ENCODE measurements around the gene PLCH1. TPM values are rescaled to one million over a fixed set of nuclear protein-coding genes. Genes with fewer than 3 reads are reported as not detected.
"Not testable (repeated sequence)": the region's sequence is repeated elsewhere in the genome, so short reads cannot be mapped to it uniquely, and the experiment has no call there.

The PLCH1 gene
- total and polyA plus RNA-seq, 4 experiments from 2014 or later = 0.02 TPM; not detected in 3

DNA sequence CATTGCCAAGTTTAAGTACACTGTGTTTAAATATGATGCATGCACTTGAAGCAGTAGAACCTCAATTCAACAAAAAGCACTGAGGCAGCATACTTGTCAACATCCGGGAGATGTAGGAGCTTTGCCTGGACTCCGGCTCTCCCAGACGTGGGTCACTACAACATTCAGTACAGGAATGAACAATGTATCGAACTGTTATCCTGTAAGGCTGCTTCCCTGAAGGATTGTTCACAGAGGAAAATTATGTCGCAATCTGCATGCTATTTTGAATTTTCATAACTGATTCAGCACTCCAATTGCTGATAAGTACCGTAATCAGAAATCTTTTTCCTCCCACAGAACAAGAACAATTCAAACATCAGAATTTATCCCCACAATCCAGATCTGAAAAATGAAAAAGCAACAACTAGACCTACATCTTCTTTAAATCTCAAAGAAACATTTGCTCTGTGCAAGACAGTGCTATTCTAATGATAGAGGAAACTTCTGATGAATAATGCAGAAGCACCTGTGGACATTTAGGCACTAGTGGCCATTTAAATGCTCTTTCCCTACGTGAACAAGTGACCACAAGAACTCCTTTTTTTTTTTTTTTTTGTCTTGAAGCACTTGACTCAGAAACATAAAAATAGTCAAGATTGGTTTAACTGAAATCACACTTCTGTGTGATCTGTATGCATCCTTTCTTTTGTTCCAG, 113.4 kb downstream of the PLCH1 start:
- Mint-ChIP-seq H3K36me3 (no peaks in the 10 kb centered on the region), H3K27ac (no peak overlapping the region), H3K4me3 (no peak overlapping the region), H3K9me3 (no peaks in the 10 kb centered on the region), H3K27me3 (peaks cover 3 to 5% of the 10 kb centered on the region in 2 donors), H3K4me1 (no peaks in the 10 kb centered on the region)
- Histone ChIP-seq H3K4me3 (ENCODE audit: low read length in 2 of 2) (no peak overlapping the region), H3K36me3 (ENCODE audit: insufficient read depth, low read length) (no peaks in the 10 kb centered on the region), H3K9me3 (ENCODE audit: control insufficient read depth in 1 of 2, low read length in 2 of 2) (no peaks in the 10 kb centered on the region), H3K27me3 (ENCODE audit: insufficient read depth, low read length) (no peaks in the 10 kb centered on the region), H3K4me1 (ENCODE audit: insufficient read depth, low read length) (no peaks in the 10 kb centered on the region), H3K27ac (ENCODE audit: low read depth, low read length) (no peak overlapping the region)
- intact Hi-C loops (cut with micrococcal nuclease) = no loop called here
- ChIA-PET CTCF (ENCODE audit: partially characterized antibody) (no interaction called here), POLR2A (ENCODE audit: partially characterized antibody) (no interaction called here)
- DNase-seq = no peak

DNA sequence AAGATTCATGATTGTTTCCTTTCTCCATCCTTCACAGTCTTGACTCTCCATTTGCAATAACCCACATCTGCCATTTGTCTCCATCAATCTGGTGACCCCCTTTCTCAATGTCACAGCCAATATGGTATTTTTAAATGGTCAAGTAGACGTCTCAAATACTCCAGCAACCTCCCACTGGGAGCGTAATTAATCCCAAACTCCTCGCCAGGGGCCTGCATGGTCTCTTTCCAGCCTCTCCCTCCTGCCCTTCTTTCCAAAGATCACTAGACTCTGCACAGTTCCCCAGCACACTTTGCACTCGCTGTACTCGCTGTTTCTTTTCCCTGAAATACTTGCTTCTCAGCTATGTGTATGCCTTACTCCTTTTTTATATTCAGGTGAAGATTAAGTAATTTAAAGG, 115.3 kb downstream of the PLCH1 start:
- H3K36me3 Mint-ChIP-seq = no peaks in the 10 kb centered on the region
- H3K4me3 ChIP-seq (ENCODE audit: low read length in 2 of 2) = no peak overlapping the region
- H3K27me3 Mint-ChIP-seq = peaks cover 3 to 5% of the 10 kb centered on the region in 2 donors
- H3K4me1 Mint-ChIP-seq = no peaks in the 10 kb centered on the region
- H3K27me3 ChIP-seq (ENCODE audit: insufficient read depth, low read length) = no peaks in the 10 kb centered on the region
- DNase-seq = no peak
- H3K4me3 Mint-ChIP-seq = no peak overlapping the region
- CTCF ChIA-PET (ENCODE audit: partially characterized antibody) = no interaction called here
- intact Hi-C loops (cut with micrococcal nuclease) = no loop called here
- H3K4me1 ChIP-seq (ENCODE audit: insufficient read depth, low read length) = no peaks in the 10 kb centered on the region
- H3K9me3 ChIP-seq (ENCODE audit: control insufficient read depth in 1 of 2, low read length in 2 of 2) = no peaks in the 10 kb centered on the region
- H3K36me3 ChIP-seq (ENCODE audit: insufficient read depth, low read length) = no peaks in the 10 kb centered on the region
- peaks cover 0 to 3% (median under 1%) of the 10 kb centered on the region in 8 donors for H3K9me3 Mint-ChIP-seq
- POLR2A ChIA-PET (ENCODE audit: partially characterized antibody) = no interaction called here
- no peak overlapping the region for H3K27ac Mint-ChIP-seq
- H3K27ac ChIP-seq (ENCODE audit: low read depth, low read length) = no peak overlapping the region

DNA sequence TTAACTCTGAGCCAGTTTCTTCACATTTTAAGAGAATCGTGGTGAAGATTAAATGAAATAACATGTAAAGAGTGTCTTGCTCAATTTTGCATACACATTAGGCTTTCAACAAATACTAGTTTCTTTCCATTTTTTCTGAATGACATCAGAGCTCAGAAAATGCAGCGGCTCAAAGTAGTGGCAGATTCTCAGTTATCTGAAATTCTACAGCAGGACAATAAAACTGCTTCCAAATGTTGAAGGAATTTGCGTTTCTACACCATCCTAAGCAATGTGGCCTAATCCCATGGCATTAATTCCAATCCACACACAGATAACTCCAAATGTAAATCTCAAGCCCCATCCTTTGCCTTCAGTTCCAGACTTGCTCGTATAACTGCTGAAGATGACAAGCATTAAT, 115.8 kb downstream of the PLCH1 start:
- Histone ChIP-seq H3K36me3 (ENCODE audit: insufficient read depth, low read length) (no peaks in the 10 kb centered on the region), H3K27me3 (ENCODE audit: insufficient read depth, low read length) (no peaks in the 10 kb centered on the region), H3K9me3 (ENCODE audit: control insufficient read depth in 1 of 2, low read length in 2 of 2) (no peaks in the 10 kb centered on the region), H3K4me1 (ENCODE audit: insufficient read depth, low read length) (no peaks in the 10 kb centered on the region), H3K27ac (ENCODE audit: low read depth, low read length) (no peak overlapping the region), H3K4me3 (ENCODE audit: low read length in 2 of 2) (no peak overlapping the region)
- intact Hi-C loops (cut with micrococcal nuclease) = no loop called here
- DNase-seq = no peak
- no peaks in the 10 kb centered on the region for H3K36me3 Mint-ChIP-seq
- H3K4me3 Mint-ChIP-seq = no peak overlapping the region
- no peak overlapping the region for H3K27ac Mint-ChIP-seq
- ChIA-PET CTCF (ENCODE audit: partially characterized antibody) (no interaction called here), POLR2A (ENCODE audit: partially characterized antibody) (no interaction called here)
- H3K27me3 Mint-ChIP-seq = peaks cover 3 to 5% of the 10 kb centered on the region in 2 donors
- peaks cover 0 to 5% (median 1%) of the 10 kb centered on the region in 8 donors for H3K9me3 Mint-ChIP-seq
- H3K4me1 Mint-ChIP-seq = no peaks in the 10 kb centered on the region

GRCh38 chr3:155622647-155623046, 122.2 kb downstream of the PLCH1 start:
- H3K27me3 ChIP-seq (ENCODE audit: insufficient read depth, low read length); H3K9me3 ChIP-seq (ENCODE audit: control insufficient read depth in 1 of 2, low read length in 2 of 2); H3K4me3 ChIP-seq (ENCODE audit: low read length in 2 of 2); H3K27ac ChIP-seq (ENCODE audit: low read depth, low read length); H3K4me3 Mint-ChIP-seq; POLR2A ChIA-PET (ENCODE audit: partially characterized antibody); intact Hi-C loops (cut with micrococcal nuclease); H3K27me3 Mint-ChIP-seq; H3K27ac Mint-ChIP-seq; DNase-seq; H3K4me1 Mint-ChIP-seq; H3K4me1 ChIP-seq (ENCODE audit: insufficient read depth, low read length); H3K36me3 ChIP-seq (ENCODE audit: insufficient read depth, low read length); H3K36me3 Mint-ChIP-seq: not testable (repeated sequence)
- peaks cover 0 to 10% (median 4%) of the 10 kb centered on the region in 8 donors for H3K9me3 Mint-ChIP-seq
- CTCF ChIA-PET (ENCODE audit: partially characterized antibody) = interaction anchor here (1.7 kb wide), 1 partner anchor 15 kb away, joined by 3 read pairs; no protein-coding TSS in a partner anchor

GRCh38 chr3:155620552-155620951, 124.3 kb downstream of the PLCH1 start:
- H3K4me3 Mint-ChIP-seq; H3K36me3 Mint-ChIP-seq; DNase-seq; H3K36me3 ChIP-seq (ENCODE audit: insufficient read depth, low read length); H3K27me3 ChIP-seq (ENCODE audit: insufficient read depth, low read length); H3K27me3 Mint-ChIP-seq; H3K27ac Mint-ChIP-seq; H3K4me3 ChIP-seq (ENCODE audit: low read length in 2 of 2); H3K4me1 ChIP-seq (ENCODE audit: insufficient read depth, low read length); POLR2A ChIA-PET (ENCODE audit: partially characterized antibody); H3K27ac ChIP-seq (ENCODE audit: low read depth, low read length); CTCF ChIA-PET (ENCODE audit: partially characterized antibody); H3K9me3 ChIP-seq (ENCODE audit: control insufficient read depth in 1 of 2, low read length in 2 of 2); intact Hi-C loops (cut with micrococcal nuclease); H3K4me1 Mint-ChIP-seq: not testable (repeated sequence)
- peaks cover 2 to 17% (median 4%) of the 10 kb centered on the region in 8 donors for H3K9me3 Mint-ChIP-seq

GRCh38 chr3:155619118-155619915, 125.6 kb downstream of the PLCH1 start:
- Histone ChIP-seq H3K4me3 (ENCODE audit: low read length in 2 of 2) (no peak overlapping the region), H3K4me1 (ENCODE audit: insufficient read depth, low read length) (no peaks in the 10 kb centered on the region), H3K27ac (ENCODE audit: low read depth, low read length) (no peak overlapping the region), H3K9me3 (ENCODE audit: control insufficient read depth in 1 of 2, low read length in 2 of 2) (no peaks in the 10 kb centered on the region), H3K36me3 (ENCODE audit: insufficient read depth, low read length) (no peaks in the 10 kb centered on the region), H3K27me3 (ENCODE audit: insufficient read depth, low read length) (no peaks in the 10 kb centered on the region)
- Mint-ChIP-seq H3K4me1 (no peaks in the 10 kb centered on the region), H3K27ac (no peak overlapping the region), H3K9me3 (peaks cover 5 to 29% (median 8%) of the 10 kb centered on the region in 8 donors), H3K27me3 (peaks cover 0 to 2% of the 10 kb centered on the region in 2 donors), H3K4me3 (no peak overlapping the region), H3K36me3 (no peaks in the 10 kb centered on the region)
- intact Hi-C loops (cut with micrococcal nuclease) = no loop called here
- DNase-seq = no peak
- CTCF ChIA-PET (ENCODE audit: partially characterized antibody) = no interaction called here
- POLR2A ChIA-PET (ENCODE audit: partially characterized antibody) = no interaction called here

DNA sequence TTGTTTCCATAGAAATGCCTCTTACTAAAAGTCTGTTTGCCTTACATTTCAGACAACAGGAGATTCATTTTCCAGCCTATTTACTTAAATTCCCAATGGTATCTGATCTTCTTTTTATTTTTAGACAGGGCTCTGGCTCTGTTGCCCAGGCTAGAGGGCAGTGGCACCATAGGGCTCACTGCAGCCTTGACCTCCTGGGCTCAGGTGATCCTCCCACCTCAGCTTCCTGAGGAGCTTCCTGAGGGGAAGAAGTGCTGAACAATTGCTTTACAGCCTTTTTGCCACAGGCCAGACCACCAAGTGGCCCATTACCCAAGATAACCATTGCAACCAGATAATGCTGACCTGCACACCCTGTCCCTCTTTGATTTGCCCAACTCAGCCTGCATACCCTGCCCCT, 126.3 kb downstream of the PLCH1 start:
- peaks cover 7 to 35% (median 9%) of the 10 kb centered on the region in 8 donors for H3K9me3 Mint-ChIP-seq
- H3K4me1 ChIP-seq (ENCODE audit: insufficient read depth, low read length) = no peaks in the 10 kb centered on the region
- H3K27me3 ChIP-seq (ENCODE audit: insufficient read depth, low read length) = no peaks in the 10 kb centered on the region
- H3K36me3 Mint-ChIP-seq = no peaks in the 10 kb centered on the region
- ChIA-PET POLR2A (ENCODE audit: partially characterized antibody) (no interaction called here), CTCF (ENCODE audit: partially characterized antibody) (interaction anchor here (0.6 kb wide), 1 partner anchor 1999 kb away, joined by 3 read pairs; no protein-coding TSS in a partner anchor)
- H3K9me3 ChIP-seq (ENCODE audit: control insufficient read depth in 1 of 2, low read length in 2 of 2) = no peaks in the 10 kb centered on the region
- intact Hi-C loops (cut with micrococcal nuclease) = no loop called here
- H3K4me3 ChIP-seq (ENCODE audit: low read length in 2 of 2) = no peak overlapping the region
- no peak overlapping the region for H3K27ac Mint-ChIP-seq
- DNase-seq = no peak
- H3K4me1 Mint-ChIP-seq = no peaks in the 10 kb centered on the region
- no peak overlapping the region for H3K27ac ChIP-seq (ENCODE audit: low read depth, low read length)
- no peak overlapping the region for H3K4me3 Mint-ChIP-seq
- H3K27me3 Mint-ChIP-seq = peaks cover 0 to 2% of the 10 kb centered on the region in 2 donors
- no peaks in the 10 kb centered on the region for H3K36me3 ChIP-seq (ENCODE audit: insufficient read depth, low read length)
